Fibroblast of lung (primary cell): ENCODE results near the gene OSGIN1.

ENCODE experiments used
- CTCF ChIP-seq, 2 donors: IDR thresholded peaks in 1 of 2; conservative IDR thresholded peaks in 1 of 2; 1 replicate in 1 of 2; 2 replicates in 1 of 2; pipeline ENCODE4 v1.5.1; 2011 to 2012; ENCODE audit warnings: low read length in 2 of 2, control low read depth in 1 of 2, inconsistent platforms in 1 of 2, low read depth in 1 of 2, mild to moderate bottlenecking in 1 of 2
- EZH2 ChIP-seq: IDR thresholded peaks from 2 replicates; pipeline ENCODE4 v1.5.1; 2012; ENCODE audit warnings: low read length, control low read depth, mild to moderate bottlenecking; ENCODE audit errors: missing control alignments

GRCh38 chr16:83912519-83913244, 40.4 kb upstream of the OSGIN1 start:
- TF ChIP-seq CTCF (conservative IDR thresholded peaks at IDR 0.05 in 1 of 2, IDR thresholded peaks at IDR 0.05 in 1 of 2; ENCODE audit: low read depth in 1 of 2, low read length in 2 of 2) (no peak), EZH2 (no peak)
